GM19351 (cell line): ENCODE data around the gene SHROOM3.
"Not testable (repeated sequence)": the region's sequence is repeated elsewhere in the genome, so short reads cannot be mapped to it uniquely, and the experiment has no call there.

Experiments
- ATAC-seq: cut with Tn5 transposase; IDR thresholded peaks from one replicate; pipeline ENCODE4 v1.9.1; 2021; ENCODE audit warnings: mild to moderate bottlenecking, moderate library complexity; ENCODE audit not compliant: unreplicated experiment

SHROOM3 gene

DNA sequence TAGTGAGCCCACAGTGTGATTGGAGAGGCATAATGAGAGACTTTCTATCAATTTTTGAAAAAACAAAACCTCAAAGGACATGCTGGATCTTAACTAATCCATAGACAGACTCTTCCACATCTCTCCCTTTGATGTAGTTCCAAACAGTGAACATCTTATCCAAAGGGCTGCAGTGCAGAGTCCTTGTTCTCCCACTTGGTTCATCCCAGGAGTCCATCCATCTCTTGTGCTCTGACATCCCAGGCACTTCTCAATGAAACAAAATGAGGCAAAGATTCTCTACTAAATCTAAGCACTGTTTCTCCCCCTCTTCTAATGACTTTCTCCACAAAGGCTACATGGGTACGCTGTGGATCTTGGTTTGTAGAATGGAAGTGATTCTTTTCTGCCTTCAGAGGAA lies 8.3 kb downstream of the SHROOM3 start:
- ATAC-seq: no peak

DNA sequence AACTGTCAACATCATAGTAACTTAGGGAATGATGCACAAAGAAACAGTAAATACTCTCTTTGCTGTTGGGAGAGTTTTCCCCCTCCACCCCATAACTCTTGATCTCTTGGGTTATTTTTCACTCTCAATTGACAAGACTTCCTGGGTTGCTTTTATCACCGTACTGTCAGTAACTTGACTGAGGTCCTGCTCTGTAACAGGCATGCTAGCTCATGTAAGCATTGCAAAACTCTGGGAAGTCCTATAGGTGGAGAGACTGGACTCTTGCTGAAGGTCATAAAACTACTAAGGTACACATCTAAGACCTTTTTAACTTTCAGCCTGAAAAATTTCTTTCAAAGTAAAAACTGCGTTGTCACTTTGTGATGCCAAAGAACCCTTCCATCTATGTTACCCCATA lies 10.9 kb downstream of the SHROOM3 start:
- no peak for ATAC-seq

DNA sequence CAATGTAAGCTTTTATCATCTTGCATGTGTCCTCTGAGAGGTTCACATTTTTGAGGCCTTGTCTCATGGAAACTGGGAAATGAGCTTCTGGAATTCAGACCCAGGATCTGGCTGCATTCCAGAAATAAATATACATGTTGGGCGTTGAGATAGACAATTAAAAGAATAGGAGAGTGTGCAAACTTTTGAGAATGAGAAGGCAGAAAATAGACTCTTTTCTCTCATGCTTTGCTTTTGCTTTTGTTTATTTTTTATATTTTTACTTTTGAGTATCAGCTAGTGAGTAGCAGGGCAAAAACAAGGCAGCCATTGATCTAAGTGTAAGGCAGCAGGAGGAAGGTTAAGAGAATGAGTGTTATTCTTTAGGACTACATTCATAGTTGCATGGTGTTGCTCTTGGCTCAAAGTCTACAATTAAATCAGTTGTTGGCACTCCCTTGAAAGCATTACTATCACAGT lies 12.4 kb downstream of the SHROOM3 start:
- no peak for ATAC-seq

DNA sequence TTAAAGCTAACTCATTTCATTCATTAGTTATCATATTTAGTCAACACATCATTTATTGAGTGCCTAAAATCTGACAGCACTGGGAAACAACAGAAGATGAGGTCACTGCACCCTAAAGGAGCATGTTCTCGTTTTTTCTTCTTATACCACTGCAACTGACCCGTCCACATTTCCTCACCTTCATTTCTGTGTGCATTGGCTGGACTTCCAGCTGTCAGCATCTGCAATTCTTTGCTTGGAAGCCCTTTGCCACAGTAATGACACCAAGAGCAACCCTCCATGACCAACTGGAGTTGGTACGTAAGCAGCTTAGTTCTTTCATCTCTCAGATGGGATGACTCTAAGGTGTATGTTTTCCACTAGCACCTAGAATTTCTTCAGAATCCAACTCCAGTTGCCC lies 13.2 kb downstream of the SHROOM3 start:
- no peak for ATAC-seq

DNA sequence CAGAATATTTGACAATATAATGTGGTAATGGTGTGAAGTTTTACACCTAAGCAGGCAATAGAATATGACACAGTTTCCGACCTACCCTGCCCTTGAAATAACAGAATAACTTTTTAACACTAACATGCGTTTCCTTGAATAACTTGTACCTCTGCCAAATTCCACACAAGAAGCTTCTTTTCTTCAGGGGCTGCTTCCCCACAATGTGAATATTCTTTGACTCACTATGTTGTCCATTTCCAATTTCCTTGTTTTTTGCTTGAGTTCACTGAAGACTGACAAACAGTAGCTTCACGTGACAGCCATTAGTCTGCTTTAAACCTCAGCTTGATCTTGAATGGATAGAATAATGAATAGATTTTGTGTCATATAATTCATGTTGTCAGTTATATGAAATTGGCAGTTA lies 14.3 kb downstream of the SHROOM3 start:
- ATAC-seq: no peak

DNA sequence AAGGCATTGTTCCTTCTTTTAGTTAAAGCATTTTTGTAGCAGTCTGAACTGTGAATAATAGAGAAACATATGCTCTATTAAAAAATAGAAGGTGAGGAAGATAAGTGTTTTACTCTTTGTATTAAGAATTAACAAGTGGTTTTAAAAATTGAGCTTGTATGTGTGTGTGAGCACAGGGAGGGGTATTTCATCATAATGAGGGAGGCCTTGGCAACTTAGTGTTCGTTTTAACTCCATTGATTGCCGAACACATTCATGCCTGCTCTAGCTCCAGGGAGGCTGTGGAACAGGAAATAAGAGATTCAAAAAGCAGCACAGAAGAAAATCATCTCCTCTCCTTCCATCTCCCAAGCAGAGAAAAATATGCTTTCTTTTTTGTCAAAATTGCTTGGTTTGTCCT lies 14.8 kb downstream of the SHROOM3 start:
- ATAC-seq: no peak

DNA sequence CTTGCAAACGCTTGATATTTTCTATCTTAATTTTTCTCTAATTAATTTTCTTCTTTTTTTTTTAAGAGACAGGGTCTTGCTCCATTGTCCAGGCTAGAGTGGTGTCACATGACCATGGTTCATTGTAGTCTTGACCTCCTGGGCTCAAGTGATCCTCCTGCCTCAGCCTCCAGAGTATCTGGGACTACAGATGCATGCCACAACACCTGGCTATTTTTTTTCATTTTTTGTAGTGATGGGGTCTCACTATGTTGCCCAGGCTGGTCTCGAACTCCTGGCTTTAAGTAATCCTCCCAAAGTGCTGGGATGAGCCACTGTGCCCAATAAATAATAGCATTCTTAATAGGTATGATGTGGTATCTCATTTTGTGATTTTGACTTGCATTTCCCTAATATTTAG lies 18.2 kb downstream of the SHROOM3 start:
- no peak for ATAC-seq

DNA sequence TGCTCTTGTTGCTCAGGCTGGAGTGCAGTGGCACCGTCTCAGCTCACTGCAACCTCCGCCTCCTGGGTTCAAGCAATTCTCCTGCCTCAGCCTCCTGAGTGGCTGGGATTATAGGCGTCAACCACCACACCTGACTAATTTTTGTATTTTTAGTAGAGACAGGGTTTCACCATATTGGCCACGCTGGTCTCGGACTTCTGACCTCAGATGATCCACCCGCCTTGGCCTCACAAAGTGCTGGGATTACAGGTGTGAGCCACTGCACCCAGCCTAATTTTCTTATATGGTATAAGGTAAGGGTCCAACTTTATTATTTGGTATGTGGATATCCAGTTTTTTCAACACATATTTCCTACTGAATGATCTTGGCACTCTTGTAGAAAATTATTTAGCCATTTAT lies 19.0 kb downstream of the SHROOM3 start:
- not testable (repeated sequence) for ATAC-seq

DNA sequence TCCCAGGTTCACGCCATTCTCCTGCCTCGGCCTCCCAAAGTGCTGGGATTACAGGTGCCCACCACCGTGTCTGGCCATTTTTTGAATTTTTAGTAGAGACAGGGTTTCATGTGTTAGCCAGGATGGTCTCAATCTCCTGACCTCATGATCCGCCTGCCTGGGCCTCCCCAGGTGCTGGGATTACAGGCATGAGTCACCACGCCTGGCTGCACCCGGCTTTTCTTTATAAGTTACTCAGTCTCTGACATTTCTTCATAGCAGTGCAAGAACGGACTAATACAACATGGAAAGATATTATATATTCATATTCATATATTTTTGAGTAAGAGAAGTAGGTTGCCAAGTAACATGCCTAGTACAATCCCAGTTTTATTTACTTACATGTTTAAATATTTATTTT lies 22.9 kb downstream of the SHROOM3 start:
- no peak for ATAC-seq

DNA sequence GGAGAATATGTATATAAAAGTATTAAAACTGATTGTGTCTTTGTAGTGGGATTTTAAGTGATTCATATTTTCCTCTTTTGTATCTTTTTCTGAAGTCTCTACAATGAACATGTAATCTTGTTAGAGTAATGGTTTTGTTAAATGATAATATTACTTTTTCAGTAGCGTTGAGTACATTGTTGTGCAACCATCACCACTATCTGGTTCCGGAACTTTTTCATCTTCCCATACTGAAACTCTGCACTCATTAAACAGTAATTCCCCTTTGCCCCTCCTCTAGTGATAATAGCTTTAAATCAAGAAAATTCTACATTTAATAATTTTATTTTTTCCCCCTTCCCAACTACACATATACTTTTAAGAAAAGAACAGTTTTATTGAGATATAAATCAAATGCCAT lies 23.3 kb downstream of the SHROOM3 start:
- no peak for ATAC-seq

DNA sequence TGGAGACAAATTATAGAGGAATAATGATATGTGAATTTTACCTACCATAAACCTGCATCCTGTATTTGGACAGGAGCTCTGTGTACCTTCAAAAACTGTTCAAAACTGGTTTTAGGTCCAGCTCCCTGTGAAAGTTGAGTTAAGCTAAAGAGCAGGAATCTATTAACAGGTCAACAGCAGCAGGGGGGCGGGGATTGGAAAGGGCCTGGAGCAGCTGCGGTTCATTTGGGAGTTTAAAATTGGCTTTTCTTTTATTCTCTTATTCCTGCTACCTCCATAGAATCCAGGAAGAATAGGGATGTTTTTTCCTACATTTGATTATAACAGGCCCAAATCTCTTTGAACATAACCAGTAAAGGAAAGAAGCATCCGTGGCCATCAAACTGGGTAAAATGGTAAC lies 23.8 kb downstream of the SHROOM3 start:
- no peak for ATAC-seq

DNA sequence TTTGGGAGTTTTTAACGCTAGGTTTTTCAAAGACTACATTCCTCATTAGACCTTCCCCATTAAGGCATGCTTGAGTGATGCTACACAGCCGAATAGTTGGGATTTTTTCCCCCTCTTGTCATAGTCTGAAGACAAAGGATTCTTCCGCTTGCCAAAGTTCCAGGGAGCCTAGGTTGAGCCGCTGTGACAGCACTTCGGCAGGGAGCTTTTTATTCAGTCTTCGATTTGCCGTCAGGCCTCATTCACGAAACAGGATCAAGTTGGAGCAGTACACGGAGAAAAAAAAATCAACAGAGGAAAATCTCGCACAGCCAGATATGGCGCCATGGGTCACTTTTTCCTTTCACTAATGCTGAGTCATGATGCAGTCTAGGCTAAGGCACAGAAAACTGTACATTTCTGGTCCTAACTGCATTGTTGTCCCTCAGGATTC lies 24.3 kb downstream of the SHROOM3 start:
- ATAC-seq: no peak

DNA sequence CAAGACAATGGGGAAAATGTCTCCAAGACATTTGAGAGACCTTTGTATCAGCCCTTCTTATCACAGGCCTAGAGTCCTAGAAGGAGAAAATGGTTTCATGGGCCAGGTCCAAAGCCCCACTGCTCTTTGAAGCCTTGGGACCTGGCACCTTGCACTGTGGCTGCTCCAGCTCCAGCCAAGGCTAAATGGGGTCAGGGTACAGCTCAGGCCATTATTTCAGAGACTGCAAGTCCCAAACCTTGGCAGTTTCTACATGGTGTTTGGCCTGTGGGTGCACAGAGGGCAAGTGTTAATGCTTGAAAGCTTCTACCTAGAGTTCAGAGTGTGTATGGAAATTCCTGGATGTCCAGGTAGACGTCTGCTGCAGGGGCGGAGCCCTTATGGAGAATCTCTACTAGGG lies 28.5 kb downstream of the SHROOM3 start:
- ATAC-seq: no peak

DNA sequence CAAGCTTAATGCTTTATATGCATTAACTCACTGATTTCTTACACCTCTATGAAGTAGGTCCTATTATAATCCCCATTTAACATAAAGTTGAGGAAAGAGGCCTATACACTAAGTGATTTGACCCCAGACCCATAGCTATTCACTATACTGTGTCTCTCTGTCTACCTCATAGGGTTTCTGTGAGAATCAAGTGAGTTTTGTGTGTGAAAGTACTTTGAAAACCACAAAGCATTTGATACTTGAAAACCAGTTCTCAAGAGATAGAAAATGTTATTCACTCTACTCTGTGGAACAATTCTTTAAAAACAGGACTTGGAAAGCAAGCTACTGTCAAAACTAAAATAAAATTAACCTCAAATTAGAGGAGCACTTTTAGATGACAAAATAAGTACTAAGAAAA lies 35.0 kb downstream of the SHROOM3 start:
- ATAC-seq: no peak

DNA sequence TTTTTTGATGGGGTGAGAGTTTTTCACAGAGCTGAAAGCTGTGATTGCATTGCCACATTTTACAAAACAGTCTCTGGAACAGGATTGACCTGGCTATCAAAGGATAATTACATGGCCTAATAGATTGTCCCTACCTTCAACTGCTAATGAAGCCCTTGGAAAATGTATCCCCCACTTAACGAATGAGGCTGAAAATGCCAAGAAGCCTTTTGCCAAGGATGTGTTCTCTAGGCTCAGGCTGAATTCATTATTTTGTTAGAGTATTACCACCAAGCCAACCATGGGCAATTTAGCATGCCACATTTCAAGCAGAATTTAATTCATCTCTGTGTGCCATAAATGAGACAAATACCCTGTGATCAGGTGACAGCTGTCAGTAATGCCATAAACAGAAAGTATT lies 35.5 kb downstream of the SHROOM3 start:
- ATAC-seq: no peak

DNA sequence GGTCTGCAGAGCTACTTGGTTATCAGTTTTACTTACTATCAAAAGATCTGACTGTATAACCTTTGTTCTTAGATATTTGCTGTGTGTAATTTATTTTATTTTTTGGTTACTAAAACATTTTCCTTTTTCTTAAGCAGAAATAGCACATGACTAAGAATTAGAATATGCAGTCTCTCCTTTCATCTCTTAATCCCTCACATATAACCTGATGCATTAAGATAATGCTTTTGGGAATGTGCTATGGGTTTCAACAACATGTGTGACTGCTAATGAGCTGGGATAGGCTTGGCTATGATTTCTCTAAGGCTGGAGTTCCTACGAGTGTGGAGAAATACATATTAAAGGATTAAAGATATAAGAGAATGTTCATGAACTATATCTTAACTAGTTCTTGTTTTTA lies 41.5 kb downstream of the SHROOM3 start:
- ATAC-seq: no peak

DNA sequence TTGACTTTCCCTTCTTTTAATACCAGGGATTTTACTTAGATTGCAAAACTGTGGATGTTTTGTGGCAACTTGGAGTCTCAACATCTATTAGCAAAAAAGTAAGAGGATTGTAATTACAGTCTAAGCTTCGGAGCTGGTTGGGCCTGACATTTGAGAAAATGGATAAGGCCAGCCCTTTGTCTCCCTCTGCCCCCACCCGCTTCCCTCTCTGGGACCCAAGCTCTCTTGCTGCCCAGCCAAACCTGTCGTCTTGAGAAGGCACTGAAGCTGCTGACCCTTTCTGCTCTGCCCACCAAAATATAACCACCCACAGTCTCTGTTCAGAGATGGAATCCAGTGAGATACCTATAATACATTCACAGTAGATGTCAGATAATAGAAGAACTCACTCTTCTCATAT lies 49.6 kb downstream of the SHROOM3 start:
- ATAC-seq: no peak

DNA sequence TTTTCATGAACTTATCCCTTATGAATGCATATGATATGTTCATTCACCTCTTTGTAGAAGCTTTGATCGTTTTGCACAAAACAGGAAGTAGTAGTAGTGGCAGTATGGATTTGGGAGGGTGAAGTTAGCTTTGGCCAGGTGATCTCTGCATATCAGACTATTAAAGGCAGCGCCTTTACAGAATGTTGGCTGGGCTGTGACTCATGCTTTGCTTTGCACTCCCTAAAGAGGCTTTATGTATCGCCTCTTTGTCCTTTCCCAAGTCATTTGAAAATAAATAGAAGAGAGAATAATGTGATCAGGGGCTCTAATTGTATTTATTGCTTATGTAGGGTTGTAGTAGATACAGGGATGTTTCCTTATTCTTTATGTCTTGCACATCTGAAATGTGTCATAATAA lies 50.4 kb downstream of the SHROOM3 start:
- no peak for ATAC-seq

DNA sequence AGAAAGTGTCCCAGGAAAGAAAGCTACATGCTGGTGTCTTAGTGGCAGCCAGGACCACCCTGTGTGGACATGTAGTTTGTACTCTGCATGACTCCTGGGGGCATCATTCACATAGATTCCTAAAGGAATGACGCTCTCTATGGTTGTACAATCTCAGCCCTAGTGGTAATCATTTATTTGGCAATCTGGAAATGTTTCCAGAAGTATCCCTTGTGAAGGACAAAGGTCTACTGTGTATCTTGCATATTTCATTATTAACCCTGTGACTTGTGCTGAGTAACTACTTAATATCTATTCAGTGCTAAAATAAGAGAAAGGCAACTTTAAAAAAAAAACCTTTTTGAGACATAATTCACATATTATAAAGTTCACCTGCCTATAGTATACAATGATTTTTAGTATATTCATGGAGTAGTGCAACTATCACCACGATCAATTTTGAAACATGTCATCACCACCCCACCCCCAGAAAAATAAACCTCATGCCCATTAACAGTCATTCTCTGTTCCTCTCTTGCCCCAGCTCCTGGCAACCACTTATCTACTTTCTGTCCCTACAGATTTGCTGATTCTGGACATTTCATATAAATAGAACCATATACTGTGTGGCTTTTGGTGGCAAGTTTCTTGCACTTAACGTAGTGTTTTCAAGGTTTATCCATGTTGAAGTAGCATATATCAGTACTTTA lies 51.7 kb downstream of the SHROOM3 start:
- no peak for ATAC-seq

DNA sequence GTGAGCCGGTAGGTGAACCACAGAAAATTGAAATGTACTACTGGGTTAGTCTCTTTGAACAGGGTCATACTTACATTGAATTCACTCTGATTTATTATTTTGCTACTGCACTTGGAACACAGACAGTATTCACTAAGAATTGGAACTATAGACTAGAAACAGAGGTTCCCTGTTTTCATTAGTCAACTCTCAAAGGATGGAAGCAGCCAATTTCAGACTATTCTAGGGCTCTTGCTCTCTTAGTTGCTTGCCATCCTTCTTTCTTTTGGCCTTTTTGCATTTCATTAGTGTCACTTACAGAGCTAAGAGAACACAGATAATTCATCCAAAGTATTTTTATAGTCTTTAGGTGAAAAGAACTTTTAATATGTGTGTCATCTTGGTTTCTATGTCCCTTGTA lies 52.6 kb downstream of the SHROOM3 start:
- no peak for ATAC-seq

DNA sequence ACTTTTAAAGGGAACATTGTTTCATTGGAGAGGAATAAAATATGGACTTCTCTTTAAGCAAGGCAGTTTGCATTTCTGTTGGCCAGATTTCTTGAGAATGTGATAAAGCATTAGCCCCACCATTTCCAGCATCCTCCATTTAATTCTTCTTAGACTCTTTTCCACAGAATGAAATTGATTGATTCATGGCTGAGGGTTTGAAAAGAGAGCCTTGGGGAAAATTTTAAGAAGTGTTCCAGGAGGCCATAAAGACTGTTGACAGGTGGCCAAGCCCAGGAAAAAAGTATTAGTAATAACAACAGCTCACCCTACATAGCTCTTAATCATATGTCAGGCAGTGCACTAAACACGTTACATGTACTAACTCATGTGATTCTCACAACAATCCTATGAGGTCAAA lies 53.4 kb downstream of the SHROOM3 start:
- ATAC-seq: no peak

DNA sequence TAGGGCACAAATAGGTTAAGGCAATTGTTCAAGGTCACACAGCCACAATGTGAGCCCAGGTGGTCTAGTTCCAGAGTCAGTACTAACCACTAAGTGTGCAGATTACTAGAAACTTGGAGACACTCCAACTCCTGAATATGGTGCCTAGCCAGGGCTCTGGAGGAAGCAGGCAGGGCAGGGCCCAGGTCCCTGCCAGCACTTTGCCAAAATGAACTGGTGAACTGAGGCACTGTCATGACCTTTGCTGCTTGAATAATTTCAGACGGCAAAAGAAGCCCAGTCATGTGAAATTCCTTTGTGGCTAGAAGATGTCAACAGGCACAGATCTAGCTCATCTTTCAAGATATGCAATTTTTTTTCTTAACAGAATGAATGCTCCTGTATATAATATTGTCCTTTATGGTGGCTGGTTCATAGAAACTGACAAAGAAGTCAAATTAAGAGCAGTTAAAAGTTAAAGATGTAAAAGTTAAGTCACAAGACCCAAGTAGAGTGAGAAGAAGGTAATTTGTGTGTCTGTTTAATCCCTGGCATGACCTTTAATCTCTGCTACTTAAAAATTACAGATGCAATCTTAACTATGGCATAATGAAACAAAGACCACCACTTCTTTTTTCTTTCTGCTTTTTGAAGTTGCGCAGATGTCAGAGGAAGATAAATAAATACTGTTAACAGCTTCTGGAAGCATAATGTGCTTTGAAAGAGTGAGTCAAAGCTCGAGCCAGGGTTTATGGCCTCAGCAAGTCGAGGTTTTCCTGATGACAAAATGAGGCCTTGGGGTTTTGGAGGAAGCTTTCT lies 54.1 kb downstream of the SHROOM3 start:
- no peak for ATAC-seq
